CD14-positive monocyte (primary cell): ENCODE data around the gene TNNI2. TPM values are rescaled to one million over a fixed set of nuclear protein-coding genes. Genes with fewer than 3 reads are reported as not detected.
A peak's percentile ranks its signal among the peaks of the same experiment; 100 is the strongest.

ENCODE experiments used
- DNase-seq, 3 donors: peaks; one replicate each; pipeline ENCODE4 v3.0.0-alpha.2; 2011 to 2022
- H2AFZ ChIP-seq: 2 replicates; pipeline ENCODE4 v1.6.0; 2012; ENCODE audit warnings: mild to moderate bottlenecking, low read depth, low read length, inconsistent platforms; ENCODE audit not compliant: insufficient read depth, poor library complexity, severe bottlenecking
- H3K27ac ChIP-seq, 2 donors: 1 replicate in 1 of 2; 2 replicates in 1 of 2; pipeline ENCODE4 v1.5.1; 2012 to 2013; ENCODE audit warnings: low read length in 2 of 2, control low read depth in 1 of 2, inconsistent platforms in 1 of 2, low read depth in 1 of 2, mild to moderate bottlenecking in 1 of 2
- H3K27me3 ChIP-seq, 2 donors: one replicate each; pipeline versions ENCODE4 v1.6.0 to v1.6.1; 2011 to 2013; ENCODE audit warnings: low read length in 2 of 2; ENCODE audit not compliant: control insufficient read depth in 2 of 2, insufficient read depth in 2 of 2
- H3K36me3 ChIP-seq, 2 donors: replicated peaks in 1 of 2; 1 replicate in 1 of 2; 2 replicates in 1 of 2; pipeline versions ENCODE4 v1.5.1 to v1.6.1; 2012 to 2013; ENCODE audit warnings: low read length in 2 of 2, control low read depth in 1 of 2, inconsistent platforms in 1 of 2, mild to moderate bottlenecking in 1 of 2; ENCODE audit not compliant: insufficient read depth in 2 of 2, control insufficient read depth in 1 of 2
- H3K4me1 ChIP-seq, 2 donors: 1 replicate in 1 of 2; 2 replicates in 1 of 2; pipeline versions ENCODE4 v1.5.1 to v1.6.1; 2012 to 2013; ENCODE audit warnings: low read length in 2 of 2, control low read depth in 1 of 2, inconsistent platforms in 1 of 2, mild to moderate bottlenecking in 1 of 2, moderate library complexity in 1 of 2; ENCODE audit not compliant: insufficient read depth in 2 of 2, control insufficient read depth in 1 of 2
- H3K4me2 ChIP-seq: replicated peaks from 2 replicates; pipeline ENCODE3; 2012; ENCODE audit warnings: low read length, moderate library complexity, mild to moderate bottlenecking; ENCODE audit not compliant: poor library complexity, severe bottlenecking; ENCODE audit errors: extremely low read depth
- H3K4me3 ChIP-seq, 3 experiments: fragments of 200-600 bp in 1 of 3; sonication (generic) in 1 of 3; replicated peaks in 1 of 3; 1 replicate in 2 of 3; 2 replicates in 1 of 3; pipeline ENCODE4 v1.5.1; 2011 to 2013; ENCODE audit warnings: low read length in 3 of 3, mild to moderate bottlenecking in 3 of 3, control low read depth in 2 of 3, low read depth in 2 of 3, inconsistent platforms in 1 of 3, moderate library complexity in 1 of 3
- H3K79me2 ChIP-seq: 2 replicates; pipeline ENCODE4 v1.6.0; 2012; ENCODE audit warnings: mild to moderate bottlenecking, control low read depth, inconsistent platforms, low read length, moderate library complexity; ENCODE audit not compliant: insufficient read depth
- H3K9ac ChIP-seq: 2 replicates; pipeline ENCODE4 v1.6.0; 2017; ENCODE audit warnings: low read length, mild to moderate bottlenecking; ENCODE audit not compliant: insufficient read depth, poor library complexity, severe bottlenecking
- H3K9me3 ChIP-seq, 2 donors: replicated peaks in 1 of 2; 1 replicate in 1 of 2; 2 replicates in 1 of 2; pipeline versions ENCODE4 v1.5.1 to v1.6.1; 2012 to 2013; ENCODE audit warnings: low read length in 2 of 2, control low read depth in 1 of 2; ENCODE audit not compliant: control insufficient read depth in 1 of 2, insufficient read depth in 1 of 2
- H4K20me1 ChIP-seq: 2 replicates; pipeline ENCODE4 v1.6.0; 2012; ENCODE audit warnings: mild to moderate bottlenecking, low read length, control low read depth, moderate library complexity; ENCODE audit not compliant: insufficient read depth
- H3K27ac Mint-ChIP-seq, 7 donors: one replicate each; pipeline ENCODE4 v1.8.0; 2020; ENCODE audit warnings: mild to moderate bottlenecking in 7 of 7, mixed read lengths in 7 of 7, moderate library complexity in 6 of 7, inconsistent platforms in 2 of 7
- H3K27me3 Mint-ChIP-seq, 3 donors: one replicate each; pipeline ENCODE4 v1.8.0; 2021 to 2022; ENCODE audit warnings: low read depth in 3 of 3, mild to moderate bottlenecking in 3 of 3, mixed read lengths in 3 of 3, moderate library complexity in 3 of 3, inconsistent platforms in 1 of 3
- H3K36me3 Mint-ChIP-seq, 2 donors: one replicate each; pipeline ENCODE4 v1.8.0; 2020; ENCODE audit warnings: mixed read lengths in 2 of 2, inconsistent platforms in 1 of 2, mild to moderate bottlenecking in 1 of 2
- H3K4me1 Mint-ChIP-seq: one replicate; pipeline ENCODE4 v1.8.0; 2020; ENCODE audit warnings: mild to moderate bottlenecking, mixed read lengths
- H3K4me3 Mint-ChIP-seq, 2 donors: one replicate each; pipeline ENCODE4 v1.8.0; 2020; ENCODE audit warnings: mild to moderate bottlenecking in 2 of 2, mixed read lengths in 2 of 2, moderate library complexity in 1 of 2
- H3K9me3 Mint-ChIP-seq, 7 donors: one replicate each; pipeline ENCODE4 v1.8.0; 2020 to 2022; ENCODE audit warnings: mixed read lengths in 7 of 7, mild to moderate bottlenecking in 6 of 7, moderate library complexity in 6 of 7, inconsistent platforms in 2 of 7
- CTCF ChIP-seq: fragments of 200-600 bp; IDR thresholded peaks from one replicate; pipeline ENCODE4 v1.8.0; 2022; ENCODE audit warnings: antibody characterized with exemption, mild to moderate bottlenecking
- WGBS: methylation state at CpG from one replicate; pipeline ENCODE4 v1.1.5; 2013; ENCODE audit warnings: missing lambda C conversion rate; ENCODE audit not compliant: insufficient coverage; 5-methylcytosine and 5-hydroxymethylcytosine counted together
- intact Hi-C, 2 donors: fragments of 100-400 bp; cut with micrococcal nuclease; formaldehyde crosslinking; loops; one replicate each; pipeline versions ENCODE4 v1.15.0 to v1.15.1; 2023
- polyA plus RNA-seq, 3 donors: library from polyadenylated mRNA; depleted of rRNA in 1 of 3; unstranded in 2 of 3; stranded (reverse) in 1 of 3; fragments of 300-500 nt in 2 of 3; fragments of >200 nt in 1 of 3; fragmentation: Illumina TruSeq in 2 of 3; gene quantifications; 1 replicate in 2 of 3; 2 replicates in 1 of 3; pipeline ENCODE4 v1.2.3, GENCODE V29; 2012 to 2021

The TNNI2 gene
- polyA plus RNA-seq, 3 donors, result 11.4 to 45.8 (median 11.7) TPM

GRCh38 chr11:1828542-1828941, 10.2 kb upstream of the TNNI2 start:
- Histone ChIP-seq H3K9me3 (no peaks in the 10 kb centered on the region), H3K4me2 (no peak overlapping the region), H3K27ac (no peak overlapping the region), H4K20me1 (no peaks in the 10 kb centered on the region), H3K79me2 (no peaks in the 10 kb centered on the region), H3K9ac (no peak overlapping the region), H3K4me3 (no peak overlapping the region), H2AFZ (no peak overlapping the region), H3K27me3 (peaks cover 0 to 50% of the 10 kb centered on the region in 2 donors), H3K36me3 (no peaks in the 10 kb centered on the region), H3K4me1 (peaks cover 12 to 14% of the 10 kb centered on the region in 2 donors)
- intact Hi-C loops, result loop anchor here in 1 of 2 donors (5.0 kb wide), 1 partner anchor 36 kb away; no protein-coding TSS in a partner anchor
- H3K27me3 Mint-ChIP-seq, result peaks cover 45 to 75% (median 52%) of the 10 kb centered on the region in 3 donors
- peaks cover 0 to 2% (median 0%) of the 10 kb centered on the region in 7 donors for H3K9me3 Mint-ChIP-seq
- DNase-seq, result no peak
- no peaks in the 10 kb centered on the region for H3K36me3 Mint-ChIP-seq
- 82% methylated on average over 12 of the region's 12 CpGs for WGBS
- H3K4me3 Mint-ChIP-seq, result no peak overlapping the region
- no peak for TF ChIP-seq CTCF
- no peak overlapping the region for H3K27ac Mint-ChIP-seq
- H3K4me1 Mint-ChIP-seq, result peaks cover 8% of the 10 kb centered on the region

DNA sequence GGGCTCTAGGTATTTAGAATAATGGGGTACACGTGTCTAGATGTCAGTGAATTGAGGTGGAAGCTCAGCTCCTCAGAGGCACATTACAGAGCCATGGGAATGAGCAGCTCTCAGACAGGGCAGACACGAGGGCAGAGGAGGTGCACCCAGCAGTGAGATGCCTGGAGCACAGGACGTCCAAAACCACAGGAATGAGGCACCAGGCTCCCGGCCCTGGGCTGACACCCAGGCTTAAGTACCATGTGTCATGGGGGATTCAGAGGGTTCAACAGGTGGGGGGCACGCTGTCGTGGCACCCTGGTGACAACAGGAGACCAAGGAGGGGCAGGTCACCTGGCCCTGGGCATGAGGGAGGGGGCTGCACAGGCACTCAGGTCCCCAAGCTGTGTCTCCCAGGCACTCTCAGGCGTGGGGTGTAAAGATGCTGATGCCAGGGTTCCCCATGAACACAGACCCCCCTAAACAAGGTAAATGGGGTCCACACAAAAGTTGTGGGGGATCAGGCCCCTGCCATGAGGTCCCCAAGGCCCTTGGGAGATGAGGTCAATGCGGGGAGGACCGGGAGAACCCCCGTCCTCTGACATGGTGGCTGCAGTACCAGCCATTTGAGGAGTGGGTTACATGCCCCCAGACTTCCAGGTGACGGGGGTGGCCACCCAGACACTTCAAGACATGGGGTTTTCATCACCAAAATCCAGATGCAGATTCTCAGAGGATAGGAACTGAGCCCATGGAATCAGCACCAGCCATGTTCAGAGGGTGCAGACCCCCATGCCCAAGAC, 9.6 kb upstream of the TNNI2 start:
- no peak overlapping the region for H3K4me3 ChIP-seq
- H3K27ac ChIP-seq, result no peak overlapping the region
- no peak overlapping the region for H2AFZ ChIP-seq
- Mint-ChIP-seq H3K4me1 (peaks cover 8% of the 10 kb centered on the region), H3K36me3 (no peaks in the 10 kb centered on the region), H3K4me3 (peak overlapping the region in 1 of 2 donors; percentile 11), H3K27me3 (peaks cover 45 to 75% (median 52%) of the 10 kb centered on the region in 3 donors), H3K27ac (no peak overlapping the region), H3K9me3 (peaks cover 0 to 2% (median 0%) of the 10 kb centered on the region in 7 donors)
- 61% methylated on average over 10 of the region's 11 CpGs for WGBS
- H3K9me3 ChIP-seq, result no peaks in the 10 kb centered on the region
- intact Hi-C loops, result loop anchor here in 1 of 2 donors (5.0 kb wide), 1 partner anchor 37 kb away; no protein-coding TSS in a partner anchor
- no peak overlapping the region for H3K4me2 ChIP-seq
- DNase-seq, result peak in 1 of 3 donors; percentile 2
- H3K36me3 ChIP-seq, result no peaks in the 10 kb centered on the region
- H3K27me3 ChIP-seq, result peaks cover 0 to 49% of the 10 kb centered on the region in 2 donors
- no peaks in the 10 kb centered on the region for H3K79me2 ChIP-seq
- H3K9ac ChIP-seq, result no peak overlapping the region
- TF ChIP-seq CTCF, result no peak
- H3K4me1 ChIP-seq, result peaks cover 12 to 14% of the 10 kb centered on the region in 2 donors
- no peaks in the 10 kb centered on the region for H4K20me1 ChIP-seq
